IPS DF 19.7 (cell line): ENCODE measurements around the gene CYP2A6.
"Not testable (repeated sequence)": the region's sequence is repeated elsewhere in the genome, so short reads cannot be mapped to it uniquely, and the experiment has no call there.

Experiments
- DNase-seq: peaks from one replicate; pipeline ENCODE4 v3.0.0-alpha.2; 2013; ENCODE audit warnings: low read depth, low spot score

The CYP2A6 gene

DNA sequence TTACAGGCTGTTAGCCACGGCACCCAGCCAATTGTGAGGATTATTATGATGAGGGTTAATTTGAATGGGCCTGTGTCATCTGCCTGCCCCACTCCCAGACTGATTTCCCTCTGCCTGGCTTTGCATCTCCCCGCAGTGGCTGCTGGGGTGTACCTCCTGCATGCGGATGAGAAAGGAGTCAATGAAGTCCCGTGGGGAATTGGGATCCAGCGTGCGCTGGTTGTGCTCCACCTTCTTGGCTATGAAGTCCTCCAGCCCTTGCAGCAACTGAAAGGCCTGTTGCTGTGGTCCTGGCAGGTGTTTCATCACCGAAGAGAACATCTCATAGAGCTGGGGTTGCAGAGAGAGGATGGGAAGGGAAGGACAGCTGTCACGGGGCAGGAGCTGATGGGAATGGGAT, 3.5 kb downstream of the CYP2A6 start:
- DNase-seq = not testable (repeated sequence)

DNA sequence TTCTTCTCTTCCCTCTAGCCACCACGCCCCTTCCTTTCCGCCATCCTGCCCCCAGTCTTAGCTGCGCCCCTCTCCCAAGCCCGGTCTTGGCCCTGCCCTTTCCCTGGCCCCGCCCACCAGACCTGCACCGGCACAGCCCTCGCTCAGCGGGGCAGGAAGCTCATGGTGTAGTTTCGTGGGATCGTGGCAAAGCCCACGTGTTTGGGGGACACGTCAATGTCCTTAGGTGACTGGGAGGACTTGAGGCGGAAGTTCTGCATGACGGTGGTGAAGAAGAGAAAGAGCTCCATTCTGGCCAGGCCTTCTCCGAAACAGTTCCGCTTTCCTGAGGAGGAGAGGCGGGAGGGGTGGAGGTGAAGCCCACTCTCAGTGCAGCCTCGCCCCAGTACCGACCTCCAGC, 6.6 kb downstream of the CYP2A6 start:
- not testable (repeated sequence) for DNase-seq

DNA sequence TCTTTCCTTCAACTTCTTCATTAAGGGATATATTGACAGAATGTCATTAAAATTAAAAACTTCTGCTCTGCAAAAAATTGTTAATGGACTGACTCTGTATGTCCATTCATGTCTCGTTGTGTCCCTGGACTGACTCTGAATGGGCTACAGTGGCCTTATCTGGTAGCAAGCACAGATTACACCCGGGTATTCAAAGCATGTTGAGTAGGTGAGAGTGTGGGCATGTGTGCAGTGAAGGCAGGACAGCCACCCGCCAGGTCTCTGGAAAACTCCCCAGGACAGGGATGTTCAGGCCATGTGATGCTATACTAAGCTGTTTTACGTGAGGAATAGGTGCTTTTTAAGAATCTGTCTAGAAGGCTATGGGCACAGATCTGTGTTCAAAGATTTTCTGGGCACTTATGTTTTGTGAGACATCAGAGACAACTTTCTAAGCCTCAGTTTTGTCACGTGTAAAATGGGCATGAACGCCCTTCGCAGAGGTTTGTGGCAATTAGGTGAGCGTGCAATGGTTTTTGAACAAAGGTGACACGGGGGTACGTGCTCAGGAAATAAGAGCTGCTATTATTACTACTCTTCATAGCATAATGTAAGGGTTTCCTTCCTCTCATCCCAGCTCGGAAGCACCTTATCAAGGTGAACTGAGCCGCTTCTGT, 7.1 kb downstream of the CYP2A6 start:
- not testable (repeated sequence) for DNase-seq

DNA sequence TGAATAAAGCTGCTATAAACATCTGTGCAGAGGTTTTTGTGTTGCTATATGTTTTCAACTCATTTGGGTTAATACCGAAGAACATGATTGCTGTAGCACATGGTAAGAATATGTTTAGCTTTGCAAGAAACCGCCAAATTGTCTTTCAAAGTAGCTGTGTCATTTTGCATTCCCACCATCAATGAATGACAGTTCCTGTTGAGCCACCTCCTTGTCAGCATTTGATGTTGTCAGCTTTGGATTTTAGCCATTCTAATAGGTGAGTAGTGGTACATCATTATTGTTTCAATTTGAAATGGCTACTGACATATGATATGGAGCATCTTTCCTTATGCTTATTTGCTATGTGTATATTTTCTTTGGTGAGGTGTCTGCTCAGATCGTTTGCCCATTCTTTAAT, 8.2 kb downstream of the CYP2A6 start:
- not testable (repeated sequence) for DNase-seq

DNA sequence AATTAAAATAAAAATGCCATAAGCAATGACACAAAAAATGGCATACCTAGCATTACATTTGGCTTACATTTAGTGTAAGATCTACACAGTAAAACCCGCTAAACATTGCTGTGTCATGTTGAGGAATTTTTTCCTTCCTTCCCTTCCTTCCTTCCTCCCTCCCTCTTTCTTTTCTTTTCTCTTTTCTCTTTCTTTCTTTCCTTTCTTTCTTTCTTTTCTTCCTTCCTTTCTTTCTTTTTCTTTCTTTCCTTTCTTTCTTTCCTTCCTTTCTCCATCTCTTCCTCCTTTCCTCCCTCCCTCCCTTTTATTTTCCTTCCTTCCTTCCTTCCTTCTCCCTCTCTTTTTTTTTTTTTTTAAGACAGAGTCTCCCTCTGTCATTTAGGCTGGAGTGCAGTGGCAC, 11.8 kb downstream of the CYP2A6 start:
- not testable (repeated sequence) for DNase-seq

DNA sequence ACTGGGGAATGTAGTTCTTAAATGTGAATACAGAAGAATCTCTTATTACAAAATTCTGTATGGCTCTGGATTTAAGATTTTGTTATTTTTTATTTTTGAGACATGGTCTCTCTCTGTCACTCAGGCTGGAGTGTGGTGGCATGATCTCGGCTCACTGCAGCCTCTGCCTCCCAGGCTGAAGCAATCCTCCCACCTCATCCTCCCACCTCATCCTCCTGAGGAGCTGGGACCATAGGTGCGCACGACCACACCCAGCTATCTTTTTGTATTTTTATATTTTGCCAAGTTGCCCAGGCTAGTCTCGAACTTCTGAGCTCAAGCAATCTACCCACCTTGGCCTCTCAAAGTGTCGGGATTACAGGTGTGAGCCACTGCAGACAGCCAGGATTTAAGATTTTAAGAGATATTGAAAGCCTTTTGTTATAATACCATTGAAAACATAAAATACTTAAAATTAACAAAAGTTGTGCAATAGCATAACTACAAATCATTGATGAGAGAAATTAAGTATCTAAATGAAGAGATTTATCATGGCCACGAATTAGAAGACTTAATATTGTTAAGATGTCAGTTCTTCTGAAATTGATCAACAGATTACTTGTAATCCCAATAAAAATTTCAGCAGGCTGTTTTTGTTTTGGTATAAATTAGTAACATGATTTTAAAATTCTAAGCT, 13.4 kb downstream of the CYP2A6 start:
- DNase-seq = no peak

DNA sequence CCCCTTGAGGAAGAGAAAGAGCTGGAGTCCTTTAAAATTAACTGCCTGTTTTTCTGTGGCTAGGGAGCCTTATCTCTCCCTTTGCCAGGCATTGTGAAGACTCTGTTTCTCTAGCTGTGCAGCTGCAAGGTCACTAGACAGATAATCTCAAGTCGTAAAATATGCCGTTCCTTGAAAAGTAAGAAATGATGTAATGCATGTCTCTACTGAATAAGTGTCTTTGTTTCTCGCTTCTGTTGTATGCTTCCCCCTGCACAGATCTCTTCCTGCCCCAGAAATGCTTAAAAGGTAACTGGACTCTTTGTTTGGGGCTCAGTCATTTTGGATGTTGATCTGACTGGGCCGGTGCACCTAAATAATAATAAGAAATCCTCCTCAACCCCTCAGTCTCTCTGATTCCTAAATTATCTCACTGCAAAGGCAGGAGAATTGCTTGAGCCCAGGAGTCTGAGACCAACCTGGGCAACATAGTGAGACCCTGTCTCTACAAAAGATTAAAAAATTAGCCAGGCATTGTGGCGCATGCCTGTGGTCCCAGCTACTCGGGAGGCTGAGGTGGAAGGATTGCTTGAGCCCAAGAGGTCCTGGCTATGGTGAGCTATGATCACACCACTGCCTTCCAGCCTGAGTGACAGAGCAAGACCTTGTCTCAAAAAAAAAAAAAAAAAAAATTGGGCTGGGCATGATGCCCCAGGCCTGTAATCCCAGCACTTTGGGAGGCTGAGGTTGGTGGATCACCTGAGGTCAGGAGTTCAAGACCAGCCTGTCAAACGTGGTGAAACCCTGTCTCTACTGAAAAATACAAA, 16.3 kb downstream of the CYP2A6 start:
- DNase-seq = not testable (repeated sequence)

DNA sequence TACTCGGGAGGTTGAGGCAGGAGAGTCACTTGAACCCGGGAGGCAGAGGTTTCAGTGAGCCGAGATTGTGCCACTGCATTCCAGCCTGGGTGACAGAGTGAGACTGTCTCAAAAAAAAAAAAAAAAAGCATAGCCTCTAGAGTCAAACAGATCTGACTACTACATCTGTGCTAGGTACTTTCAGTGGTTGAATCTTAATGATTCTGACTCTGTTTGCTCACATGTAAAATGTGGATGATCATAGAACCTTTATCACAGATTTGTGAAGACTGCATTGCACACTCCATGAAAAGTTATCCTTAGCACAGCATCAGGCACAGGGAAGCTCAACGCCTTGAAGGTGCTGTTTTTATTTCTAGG, 17.8 kb downstream of the CYP2A6 start:
- DNase-seq = not testable (repeated sequence)

DNA sequence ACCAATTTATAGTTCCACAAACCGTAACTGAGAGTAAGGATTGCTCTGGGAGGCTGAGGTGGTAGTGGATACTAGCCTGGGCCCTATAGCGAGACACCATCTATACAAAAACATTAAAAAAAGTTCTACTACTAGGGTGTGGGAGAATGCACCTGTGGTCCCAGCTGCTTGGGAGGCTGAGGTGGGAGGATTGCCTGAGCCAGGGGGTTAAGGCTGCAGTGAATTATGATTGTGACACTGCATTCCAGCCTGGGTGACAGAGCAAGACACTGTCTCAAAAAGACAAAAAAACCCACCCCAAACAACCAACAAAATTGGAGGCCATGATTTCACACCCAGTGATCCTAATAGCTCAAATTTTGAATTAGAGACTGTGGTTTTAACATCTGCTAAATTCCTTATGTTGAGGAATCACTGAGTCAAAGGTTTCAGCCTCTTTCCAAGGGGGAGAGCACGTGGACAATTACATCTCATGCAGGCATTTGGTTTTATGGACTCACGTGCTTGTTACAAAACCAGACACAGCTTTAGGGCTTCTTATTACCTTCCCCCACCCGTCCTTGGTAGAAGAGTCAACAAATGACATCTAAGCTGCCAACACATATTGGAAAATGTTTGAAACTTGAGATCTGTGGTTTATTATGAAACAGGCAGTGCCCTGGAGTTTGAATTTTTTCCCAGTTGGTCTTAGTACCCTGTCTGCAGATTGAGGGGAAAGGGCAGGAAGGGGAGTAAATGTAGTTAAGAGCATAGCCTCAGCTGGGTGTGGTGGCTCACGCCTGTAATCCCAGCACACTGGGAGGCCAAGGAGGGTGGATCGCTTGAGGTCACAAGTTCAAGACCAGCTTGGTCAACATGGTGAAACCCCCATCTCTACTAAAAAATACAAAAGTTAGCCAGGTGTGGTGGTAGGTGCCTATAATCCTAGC, 18.5 kb downstream of the CYP2A6 start:
- DNase-seq = no peak

DNA sequence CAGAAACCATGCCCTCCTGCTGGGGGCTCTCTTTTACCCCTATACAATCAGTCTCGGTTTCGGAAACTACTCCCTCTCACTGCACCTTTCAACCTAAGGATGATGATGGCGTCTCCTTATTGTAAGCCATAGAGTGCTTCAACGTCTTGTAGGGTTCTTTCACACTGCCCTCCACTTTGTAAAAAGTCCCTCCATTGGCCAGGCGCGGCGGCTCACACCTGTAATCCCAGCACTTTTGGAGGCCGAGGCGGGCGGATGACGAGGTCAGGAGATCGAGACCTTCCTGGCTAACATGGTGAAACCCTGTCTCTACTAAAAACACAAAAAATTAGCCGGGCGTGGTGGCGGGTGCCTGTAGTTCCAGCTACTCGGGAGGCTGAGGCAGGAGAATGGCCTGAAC, 19.5 kb downstream of the CYP2A6 start:
- DNase-seq = not testable (repeated sequence)

DNA sequence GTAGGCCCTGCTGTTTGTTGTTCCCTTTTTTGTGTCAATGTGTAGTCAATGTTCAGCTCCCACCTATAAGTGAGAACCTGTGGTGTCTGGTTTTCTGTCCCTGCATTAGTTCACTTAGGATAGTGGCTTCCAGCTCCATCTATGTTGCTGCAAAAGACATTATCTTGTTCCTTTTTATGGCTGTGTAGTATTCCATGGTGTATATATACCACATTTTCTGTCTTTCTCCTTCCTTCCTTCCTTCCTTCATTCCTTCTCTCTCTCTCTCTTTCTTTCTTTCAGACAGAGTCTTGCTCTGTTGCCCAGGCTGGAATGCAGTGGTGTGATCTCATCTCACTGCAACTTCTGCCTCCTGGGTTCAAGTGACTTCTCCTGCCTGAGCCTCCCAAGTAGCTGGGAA, 21.0 kb downstream of the CYP2A6 start:
- no peak for DNase-seq

DNA sequence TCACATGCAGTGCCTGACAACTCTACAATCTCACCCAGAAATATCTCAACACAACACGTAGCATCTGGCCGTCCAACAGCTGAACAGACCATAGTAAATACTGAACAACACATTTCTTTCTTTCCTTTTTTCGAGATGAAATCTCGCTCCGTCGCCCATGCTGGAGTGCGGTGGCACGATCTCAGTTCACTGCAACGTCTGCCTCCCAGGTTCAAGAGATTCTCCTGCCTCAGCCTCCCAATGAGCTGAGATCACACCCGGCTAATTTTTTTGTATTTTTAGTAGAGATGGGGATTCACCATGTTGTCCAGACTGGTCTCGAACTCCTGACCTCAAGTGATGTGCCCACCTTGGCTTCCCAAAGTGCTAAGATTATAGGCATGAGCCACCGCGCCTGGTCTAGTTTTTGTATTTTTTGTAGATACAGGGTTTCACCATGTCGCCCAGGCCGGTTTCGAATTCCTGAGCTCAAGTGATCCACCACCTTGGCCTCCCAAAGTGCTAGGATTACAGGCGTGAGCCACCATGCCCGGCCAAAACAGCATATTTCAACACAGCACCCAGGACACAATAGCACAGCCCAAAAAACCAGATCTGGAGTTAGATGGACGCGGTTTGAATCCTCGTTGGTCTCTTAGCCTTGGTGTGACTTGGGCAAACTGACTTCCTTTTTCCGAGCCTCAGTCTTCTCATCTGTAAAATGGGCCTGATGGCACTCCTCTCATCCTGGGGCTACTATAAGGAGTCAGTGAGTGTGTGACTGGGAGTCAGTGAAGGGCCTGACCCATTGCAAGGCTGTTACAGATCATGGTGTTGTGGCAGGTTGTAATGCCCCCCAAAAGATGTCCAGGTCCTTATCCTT, 22.6 kb downstream of the CYP2A6 start:
- no peak for DNase-seq

DNA sequence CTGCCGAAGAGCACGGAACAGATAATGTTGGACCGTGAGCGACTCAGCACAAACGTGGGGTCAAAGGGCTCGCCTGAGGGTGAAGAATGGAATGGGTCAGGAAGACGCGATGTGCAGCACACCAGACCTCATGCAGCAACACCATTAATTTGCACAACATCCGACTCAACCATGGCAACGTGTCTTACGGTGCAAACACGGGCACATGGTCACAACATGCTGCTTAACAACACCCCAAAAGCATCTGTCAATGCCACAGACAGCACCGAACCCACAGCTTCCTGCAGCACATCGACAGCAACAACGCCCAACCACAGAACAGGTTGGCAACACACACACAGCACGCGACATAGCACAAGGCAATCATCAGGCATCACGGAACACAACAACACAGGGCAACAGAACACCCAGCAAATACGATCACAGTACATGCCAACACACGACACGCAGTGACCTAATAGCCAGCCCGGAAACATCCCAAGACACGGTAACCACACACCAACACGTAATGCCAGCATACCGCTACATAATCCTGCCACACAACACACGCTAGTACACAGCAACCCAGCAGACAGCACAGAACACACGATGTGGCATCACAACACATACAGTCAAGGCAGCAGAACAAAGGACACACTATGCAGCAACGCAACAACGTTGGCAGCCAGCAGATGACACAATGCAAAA, 23.4 kb downstream of the CYP2A6 start:
- not testable (repeated sequence) for DNase-seq

DNA sequence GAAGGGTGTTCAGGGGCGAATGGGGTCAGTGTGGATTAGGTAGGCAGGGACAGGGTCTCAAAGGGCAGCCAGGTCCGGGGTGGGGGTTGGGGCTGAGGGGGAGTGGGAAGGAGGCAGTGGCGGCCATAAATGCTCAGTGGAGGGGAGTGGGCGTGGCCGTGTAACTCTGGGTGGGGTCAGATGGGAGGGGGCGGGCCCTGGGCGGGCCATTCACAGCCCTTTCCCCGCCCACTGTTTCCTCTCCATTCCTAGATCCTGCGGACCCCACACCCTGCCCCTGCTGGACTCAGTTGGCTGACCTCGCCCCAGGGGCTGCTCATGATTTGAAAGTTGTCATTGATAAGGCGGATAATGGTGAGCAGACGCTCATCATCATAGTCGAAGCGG, 23.9 kb downstream of the CYP2A6 start:
- not testable (repeated sequence) for DNase-seq

DNA sequence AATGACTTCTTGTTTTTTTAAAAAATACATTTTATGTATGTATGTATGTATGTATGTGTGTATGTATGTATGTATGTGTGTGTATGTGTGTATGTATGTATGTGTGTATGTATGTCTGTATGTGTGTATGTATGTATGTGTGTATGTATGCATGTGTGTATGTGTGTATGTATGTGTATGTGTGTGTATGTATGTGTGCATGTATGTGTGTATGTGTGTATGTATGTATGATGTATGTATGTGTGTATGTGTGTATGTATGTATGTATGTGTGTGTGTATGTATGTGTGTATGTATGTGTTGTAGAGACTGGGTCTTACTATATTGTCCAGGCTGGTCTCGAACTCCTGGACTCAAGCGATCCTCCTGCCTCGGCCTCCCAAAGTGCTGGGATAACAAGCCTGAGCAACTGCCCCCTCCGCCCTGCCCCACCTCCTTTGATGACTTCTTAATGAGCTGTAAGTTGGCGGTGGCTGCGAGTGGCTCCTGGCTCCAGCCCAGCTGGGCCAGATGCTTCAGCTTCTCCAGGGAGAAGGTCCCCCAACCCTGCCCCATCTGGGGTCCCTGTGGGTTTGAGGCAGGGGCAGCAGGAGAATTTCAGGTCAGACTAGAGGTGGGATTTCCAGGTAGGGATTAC, 24.7 kb downstream of the CYP2A6 start:
- not testable (repeated sequence) for DNase-seq

DNA sequence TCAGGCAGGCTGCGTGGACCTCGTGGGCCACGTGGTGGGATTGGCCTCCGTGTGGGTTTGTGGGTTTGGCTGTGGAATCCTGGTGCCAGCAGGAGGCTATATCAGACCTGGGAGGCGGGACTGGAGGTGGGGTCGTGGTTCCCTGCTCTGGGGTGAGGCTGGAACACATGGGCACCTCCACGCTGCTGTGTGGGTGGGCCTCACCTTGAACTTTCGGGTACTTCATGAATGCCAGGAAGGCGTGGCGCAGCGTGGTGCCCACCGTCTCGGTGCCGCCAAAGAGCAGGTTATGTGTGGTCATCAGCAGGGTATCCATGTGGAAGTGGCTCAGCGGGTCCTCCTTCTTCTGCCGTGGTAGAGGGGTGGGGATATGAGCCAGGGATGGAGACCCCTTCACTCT, 25.3 kb downstream of the CYP2A6 start:
- not testable (repeated sequence) for DNase-seq

DNA sequence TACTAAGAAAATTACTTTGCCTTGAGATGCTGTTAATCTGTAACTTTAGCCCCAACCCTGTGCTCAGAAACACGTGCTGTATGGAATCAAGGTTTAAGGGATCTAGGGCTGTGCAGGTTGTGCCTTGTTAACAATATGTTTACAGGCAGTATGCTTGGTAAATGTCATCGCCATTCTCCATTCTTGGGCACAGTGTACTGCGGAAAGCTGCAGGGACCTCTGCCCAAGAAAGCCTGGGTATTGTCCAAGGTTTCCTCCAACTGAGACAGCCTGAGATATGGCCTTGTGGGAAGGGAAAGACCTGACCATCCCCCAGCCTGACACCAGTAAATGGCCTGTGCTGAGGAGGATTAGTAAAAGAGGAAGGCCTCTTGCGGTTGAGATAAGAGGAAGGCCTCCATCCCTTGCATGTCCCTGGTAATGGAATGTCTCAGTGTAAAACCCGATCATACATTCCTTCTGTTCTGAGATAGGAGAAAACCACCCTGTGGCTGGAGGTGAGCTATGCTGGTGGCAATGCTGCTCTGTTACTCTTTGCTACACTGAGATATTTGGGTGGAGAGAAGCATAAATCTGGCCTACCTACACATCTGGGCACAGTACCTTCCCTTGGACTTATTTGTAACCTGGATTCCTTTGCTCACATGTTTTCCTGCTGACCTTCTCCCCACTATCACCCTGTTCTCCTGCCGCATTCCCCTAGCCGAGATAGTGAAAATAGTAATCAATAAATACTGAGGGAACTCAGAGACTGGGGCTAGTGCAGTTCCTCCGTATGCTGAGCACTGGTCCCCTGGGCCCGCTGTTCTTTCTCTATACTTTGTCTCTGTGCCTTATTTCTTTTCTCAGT, 27.3 kb downstream of the CYP2A6 start:
- not testable (repeated sequence) for DNase-seq

DNA sequence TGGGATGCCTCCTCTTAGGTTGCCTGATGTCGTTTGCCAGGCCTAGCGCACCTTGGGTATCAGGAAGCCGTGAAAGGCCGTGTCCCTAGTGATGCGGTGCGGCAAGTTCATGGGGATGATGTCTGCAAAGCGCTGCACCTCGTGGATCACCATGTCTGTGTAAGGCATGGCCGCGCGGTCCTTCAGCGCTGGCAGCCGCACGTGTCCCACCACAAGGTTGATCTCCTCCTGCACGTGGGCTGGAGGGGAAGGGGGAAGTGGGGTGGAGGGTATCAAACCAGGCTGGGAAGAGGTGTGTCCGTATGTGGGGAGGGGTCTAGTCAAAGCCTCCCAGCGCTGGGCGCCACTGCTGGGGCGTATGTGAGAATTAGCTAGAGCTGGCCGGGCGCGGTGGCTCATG, 28.1 kb downstream of the CYP2A6 start:
- no peak for DNase-seq
